Cardiac fibroblast (primary cell): ENCODE measurements around the gene FBXO5.
A peak's percentile ranks its signal among the peaks of the same experiment; 100 is the strongest.

Source experiments
- DNase-seq, 2 donors: peaks; one replicate each; pipeline versions ENCODE4 v3.0.0 to v3.0.0-alpha.2; 2010; ENCODE audit warnings: low read depth in 2 of 2
- H3K4me3 ChIP-seq, 2 donors: replicated peaks in 1 of 2; 1 replicate in 1 of 2; 2 replicates in 1 of 2; pipeline ENCODE4 v1.5.1; 2011; ENCODE audit warnings: low read depth in 2 of 2, low read length in 2 of 2, mild to moderate bottlenecking in 2 of 2, moderate library complexity in 1 of 2
- TF ChIP-seq, protein P1 (sequence below): IDR thresholded peaks from one replicate; pipeline ENCODE4 v1.5.1; 2011; ENCODE audit warnings: low read depth, mild to moderate bottlenecking, low read length, inconsistent platforms

FBXO5 gene

DNA sequence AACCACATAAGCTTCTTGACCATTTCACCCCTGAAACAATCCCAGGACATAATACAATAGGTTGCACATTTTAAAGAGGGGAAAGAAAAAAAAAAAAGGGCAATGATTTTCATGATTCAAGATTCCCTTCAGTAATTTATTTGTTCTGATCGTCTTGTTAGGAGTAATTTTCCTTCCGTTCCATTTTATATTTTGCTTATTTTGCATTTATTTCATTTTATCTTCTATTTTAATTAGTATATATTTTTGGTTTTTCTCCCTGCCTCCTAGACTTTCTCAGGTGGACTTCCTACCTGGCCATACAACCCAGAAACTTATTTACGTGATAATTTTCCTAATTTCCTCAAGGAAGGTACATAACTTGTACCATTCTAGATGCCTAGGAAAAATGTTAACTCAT is 32.6 kb downstream of the FBXO5 start:
- TF ChIP-seq, protein P1, sequence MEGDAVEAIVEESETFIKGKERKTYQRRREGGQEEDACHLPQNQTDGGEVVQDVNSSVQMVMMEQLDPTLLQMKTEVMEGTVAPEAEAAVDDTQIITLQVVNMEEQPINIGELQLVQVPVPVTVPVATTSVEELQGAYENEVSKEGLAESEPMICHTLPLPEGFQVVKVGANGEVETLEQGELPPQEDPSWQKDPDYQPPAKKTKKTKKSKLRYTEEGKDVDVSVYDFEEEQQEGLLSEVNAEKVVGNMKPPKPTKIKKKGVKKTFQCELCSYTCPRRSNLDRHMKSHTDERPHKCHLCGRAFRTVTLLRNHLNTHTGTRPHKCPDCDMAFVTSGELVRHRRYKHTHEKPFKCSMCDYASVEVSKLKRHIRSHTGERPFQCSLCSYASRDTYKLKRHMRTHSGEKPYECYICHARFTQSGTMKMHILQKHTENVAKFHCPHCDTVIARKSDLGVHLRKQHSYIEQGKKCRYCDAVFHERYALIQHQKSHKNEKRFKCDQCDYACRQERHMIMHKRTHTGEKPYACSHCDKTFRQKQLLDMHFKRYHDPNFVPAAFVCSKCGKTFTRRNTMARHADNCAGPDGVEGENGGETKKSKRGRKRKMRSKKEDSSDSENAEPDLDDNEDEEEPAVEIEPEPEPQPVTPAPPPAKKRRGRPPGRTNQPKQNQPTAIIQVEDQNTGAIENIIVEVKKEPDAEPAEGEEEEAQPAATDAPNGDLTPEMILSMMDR: no peak
- H3K4me3 ChIP-seq: no peak overlapping the region
- no peak for DNase-seq

DNA sequence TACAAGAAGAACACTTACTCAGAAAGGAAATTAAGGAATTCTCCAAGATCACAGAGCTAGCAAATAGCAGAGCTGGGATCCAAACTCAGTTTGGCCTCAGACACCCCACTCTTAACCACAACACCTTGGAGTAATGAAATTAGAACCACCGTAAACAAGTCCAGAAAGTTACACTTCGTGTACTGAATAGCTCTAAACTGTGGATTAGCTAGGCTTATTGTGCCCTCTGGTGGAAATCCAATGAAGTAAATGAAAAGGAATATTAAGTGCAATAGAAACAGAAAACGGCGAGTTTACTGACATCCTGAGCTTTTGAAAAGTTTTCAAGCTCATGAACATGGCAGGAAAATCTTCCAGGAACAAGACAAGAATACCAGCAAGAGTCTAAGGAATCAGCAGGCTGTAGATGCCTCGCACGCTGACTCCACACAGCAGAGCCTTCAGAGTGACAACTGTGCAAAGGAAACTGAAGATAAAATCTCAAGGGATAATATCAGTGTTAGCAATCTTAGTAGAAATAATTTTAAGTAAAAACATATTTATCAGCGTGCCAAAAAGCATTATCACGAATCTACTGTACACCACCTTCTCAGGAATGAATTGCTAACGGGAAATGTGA is 34.6 kb downstream of the FBXO5 start:
- peak; percentile 66 to 74 for DNase-seq
- peak overlapping the region in 1 of 2 donors; percentile 6 for H3K4me3 ChIP-seq
- TF ChIP-seq, protein P1: peak; percentile 57

DNA sequence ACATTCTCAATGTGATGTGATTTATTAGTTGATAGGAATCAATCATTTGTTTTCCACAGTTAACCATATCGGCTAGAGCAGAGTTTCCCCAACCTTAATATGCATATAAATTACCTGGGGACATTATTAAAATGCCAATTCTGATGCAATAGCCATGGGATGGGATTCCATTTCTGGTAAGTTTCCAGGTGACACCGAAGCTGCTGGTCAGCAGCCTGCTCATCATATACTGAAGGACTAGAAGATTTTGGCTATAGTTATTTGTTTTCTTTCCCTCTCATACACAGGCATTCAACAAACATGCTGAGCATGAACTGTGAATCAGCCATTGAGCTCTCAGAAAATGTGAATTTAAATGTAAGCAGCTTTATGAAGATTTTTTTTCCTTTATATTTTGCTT is 35.8 kb downstream of the FBXO5 start:
- no peak overlapping the region for H3K4me3 ChIP-seq
- TF ChIP-seq, protein P1: no peak
- no peak for DNase-seq

DNA sequence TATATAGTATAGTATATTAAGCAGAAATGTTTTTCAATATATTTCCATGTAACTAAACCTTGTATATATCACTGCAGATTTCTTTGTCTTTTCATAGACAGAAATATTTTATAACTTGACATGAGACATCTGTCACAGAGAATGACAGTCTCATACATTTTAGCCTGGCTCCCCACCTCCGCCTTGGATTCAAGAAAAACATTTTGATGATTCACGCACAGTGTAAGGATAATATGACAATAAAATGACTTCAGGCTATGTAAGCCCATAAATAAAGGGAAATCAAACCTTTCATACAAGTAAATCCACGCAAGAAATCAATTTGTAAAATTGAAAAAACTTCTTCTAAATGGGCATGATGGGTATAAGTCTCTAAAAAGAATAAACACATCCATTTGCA is 36.4 kb downstream of the FBXO5 start:
- TF ChIP-seq, protein P1: no peak
- no peak for DNase-seq
- no peak overlapping the region for H3K4me3 ChIP-seq

DNA sequence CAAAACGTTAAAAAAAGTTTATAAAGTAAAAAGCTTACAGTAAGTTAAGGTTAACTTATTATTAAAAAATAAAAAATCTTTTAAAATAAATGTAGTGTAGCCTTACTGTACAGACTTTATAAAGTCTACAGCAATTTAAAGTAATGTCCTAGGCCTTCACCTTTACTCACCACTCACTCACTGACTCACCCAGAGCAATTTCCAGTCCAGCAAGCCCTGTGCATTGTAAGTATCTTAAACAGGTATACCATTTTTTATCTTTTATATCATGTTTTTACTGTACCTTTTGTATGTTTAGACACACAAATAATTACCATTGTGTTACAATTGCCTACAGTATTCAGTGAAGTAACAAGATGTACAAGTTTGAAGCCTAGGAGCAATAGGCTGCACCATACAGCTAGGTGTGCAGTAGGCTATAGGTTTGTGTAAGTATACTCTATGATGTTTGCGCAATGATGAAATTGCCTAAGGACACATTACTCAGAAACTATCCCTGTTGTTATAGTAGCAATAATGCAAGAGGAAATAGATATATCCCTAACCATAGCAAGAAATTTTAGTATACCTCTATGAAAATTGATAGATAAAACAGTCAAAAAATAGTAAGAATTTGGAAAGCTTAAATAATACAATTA is 39.5 kb downstream of the FBXO5 start:
- TF ChIP-seq, protein P1: no peak
- no peak overlapping the region for H3K4me3 ChIP-seq
- DNase-seq: no peak

DNA sequence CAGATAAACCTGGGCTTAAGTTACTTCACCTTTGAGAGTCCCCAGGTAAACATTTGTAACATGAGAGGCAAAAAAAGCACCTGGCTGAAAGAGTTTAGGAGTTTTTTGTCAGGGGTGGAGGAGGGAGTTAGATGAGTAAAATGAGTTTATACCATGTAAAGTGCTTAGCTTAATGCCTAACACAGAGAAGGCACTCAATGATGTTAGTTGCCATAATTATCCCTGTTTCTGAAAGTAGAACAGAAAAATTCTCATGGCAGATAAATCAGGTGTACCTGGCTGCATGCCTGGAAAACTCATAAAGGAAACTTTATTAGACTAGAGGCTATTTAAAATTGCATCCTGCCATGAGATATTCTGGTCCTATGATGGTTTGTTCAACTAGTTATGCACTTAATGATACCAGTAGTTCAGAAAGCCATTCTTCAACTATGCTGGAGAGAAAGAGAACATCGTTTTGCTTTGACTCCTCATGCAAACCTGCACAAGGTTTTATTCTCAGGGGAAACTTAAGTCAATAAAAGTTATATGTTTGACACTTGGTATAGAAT is 40.4 kb downstream of the FBXO5 start:
- H3K4me3 ChIP-seq: no peak overlapping the region
- TF ChIP-seq, protein P1: no peak
- DNase-seq: no peak
